Measurements from ENCODE around the gene NOL4L.

The NOL4L gene

GRCh38 chr20:32482143-32482441 is 103.0 kb downstream of the NOL4L start:
- DNase-seq: no peak

DNA sequence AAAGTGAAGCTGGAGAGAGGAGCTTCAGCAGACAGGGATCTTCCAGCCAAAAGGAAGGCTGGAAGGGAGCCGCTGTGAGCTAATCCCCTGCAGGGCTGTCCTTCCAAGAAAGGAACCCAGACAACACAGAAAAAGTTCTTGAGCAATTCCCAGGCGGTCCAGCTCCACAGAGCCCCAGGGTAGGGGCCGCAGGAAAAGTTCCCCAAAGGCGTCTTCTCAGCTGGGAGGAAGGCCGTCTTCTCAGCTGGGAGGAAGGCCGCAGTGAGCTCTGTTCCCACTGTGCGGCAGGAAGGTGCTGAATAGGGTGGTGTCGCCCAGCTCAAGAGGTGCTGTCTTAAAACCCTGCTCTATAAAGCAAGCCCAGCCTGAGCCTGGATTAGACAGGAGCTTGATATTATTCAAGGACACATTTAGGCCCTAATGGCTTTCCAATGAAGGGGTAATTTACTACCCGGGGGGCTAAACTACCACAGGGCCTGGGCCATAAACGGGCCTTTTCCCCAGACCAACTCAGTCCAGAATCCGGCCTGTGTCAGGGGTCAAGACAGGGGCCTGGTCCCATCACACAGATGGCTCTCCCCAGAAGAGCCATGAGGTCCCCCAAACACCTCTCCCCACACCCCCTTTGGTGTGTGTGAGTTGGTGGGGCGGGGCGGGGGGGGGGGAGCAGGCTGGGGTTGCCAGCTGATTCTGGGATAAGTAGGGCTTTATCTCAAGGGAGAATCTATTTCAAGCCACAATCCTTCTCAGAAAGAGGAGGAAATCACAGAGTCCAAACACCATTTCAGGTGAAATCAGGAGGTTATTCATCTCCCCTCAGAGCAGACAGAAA is 103.6 kb downstream of the NOL4L start:
- DNase-seq: no peak

- DNase-seq: no peak
These were observed 104.5 kb downstream of the NOL4L start for GRCh38 chr20:32480371-32481241.

DNA sequence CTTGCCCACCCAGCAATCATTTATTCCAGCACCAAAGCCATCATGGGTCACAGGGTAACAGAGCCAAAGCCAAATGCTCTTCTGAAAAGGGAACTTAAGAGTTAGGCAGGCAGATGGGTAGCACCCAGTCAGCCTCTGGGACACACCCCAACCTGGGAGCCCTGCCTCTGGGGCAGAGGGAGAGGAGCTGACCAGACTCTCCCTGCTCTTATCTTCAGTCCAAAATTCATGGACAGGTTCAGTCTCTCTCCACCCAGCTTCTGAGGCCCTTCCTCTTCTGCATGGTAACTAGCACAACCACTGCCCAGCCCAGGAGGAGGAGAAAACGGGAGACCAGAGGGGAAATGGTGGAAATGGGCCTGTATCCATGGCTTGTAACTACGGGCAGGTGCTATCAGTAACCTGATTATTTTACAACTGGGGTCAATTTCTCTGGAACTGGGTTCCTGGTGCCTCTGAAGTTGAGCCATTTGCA is 105.4 kb downstream of the NOL4L start:
- no peak for DNase-seq

GRCh38 chr20:32479012-32479411 is 106.1 kb downstream of the NOL4L start:
- no peak for DNase-seq

DNA sequence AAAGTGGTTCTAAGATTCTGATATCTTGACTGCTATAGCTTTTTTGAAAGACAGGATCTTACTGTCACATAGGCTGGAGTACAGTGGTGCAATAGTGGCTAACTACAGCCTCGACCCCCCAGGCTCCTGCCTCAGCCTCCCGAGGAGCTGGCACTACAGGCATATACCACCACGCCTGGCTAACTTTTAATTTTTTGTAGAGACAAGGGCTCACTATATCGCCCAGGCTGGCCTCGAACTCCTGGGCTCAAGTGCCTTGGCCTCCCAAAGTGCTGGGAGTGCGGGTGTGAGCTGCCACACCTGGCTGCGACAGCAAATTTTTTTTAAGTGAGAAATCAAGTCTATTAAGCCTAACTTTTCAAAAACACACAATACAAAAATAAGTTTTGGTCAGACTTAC is 106.6 kb downstream of the NOL4L start:
- no peak for DNase-seq

- DNase-seq: no peak
These were observed 107.3 kb downstream of the NOL4L start for GRCh38 chr20:32477594-32478512.

DNA sequence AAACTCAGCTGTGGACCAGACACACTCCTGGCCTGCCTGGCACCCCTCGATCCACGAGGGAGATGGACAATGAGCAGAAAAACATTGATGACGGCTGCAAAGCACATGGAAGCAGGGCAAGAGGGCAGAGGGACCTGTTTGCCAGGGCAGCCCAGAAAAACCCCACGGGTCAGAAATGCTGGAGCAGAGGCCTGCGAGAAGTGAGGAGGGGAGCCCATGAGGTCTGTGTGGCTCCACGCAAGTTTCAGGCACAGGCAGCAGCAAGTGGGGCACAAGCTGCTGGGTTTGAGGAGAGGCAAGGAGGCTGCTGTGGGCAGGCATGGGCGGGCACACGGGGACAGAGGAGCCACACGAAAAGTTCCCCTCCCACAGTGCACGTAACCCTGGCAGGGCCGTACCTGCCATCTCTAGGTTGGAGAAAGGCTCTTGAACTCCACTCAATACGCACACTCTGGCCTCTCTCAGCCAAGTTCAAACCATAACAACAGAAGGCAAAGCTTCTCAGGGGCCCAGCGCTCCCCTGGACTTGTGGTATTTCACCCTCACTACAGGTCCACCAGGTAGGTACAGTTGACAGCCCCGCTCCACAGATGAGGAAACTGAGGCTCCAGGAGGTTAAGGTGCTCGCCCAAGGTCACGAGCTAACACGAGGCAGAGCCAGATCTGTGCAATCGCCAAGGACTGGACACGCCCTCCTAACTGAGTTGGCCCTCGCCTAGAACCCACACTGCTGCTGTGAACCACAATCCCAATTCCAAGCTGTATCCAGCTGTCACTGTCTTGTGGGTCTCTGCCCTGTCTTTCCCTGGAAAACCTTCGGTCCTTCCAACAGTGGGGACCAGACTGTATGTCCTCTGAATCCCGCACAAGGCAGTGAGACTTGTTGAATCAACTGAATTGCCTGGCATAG is 108.2 kb downstream of the NOL4L start:
- DNase-seq: no peak

GRCh38 chr20:32474967-32475811 is 109.9 kb downstream of the NOL4L start:
- DNase-seq: no peak

- DNase-seq: no peak
These were observed 110.5 kb downstream of the NOL4L start for GRCh38 chr20:32474717-32474966.

GRCh38 chr20:32474009-32474716 is 111.0 kb downstream of the NOL4L start:
- DNase-seq: no peak

DNA sequence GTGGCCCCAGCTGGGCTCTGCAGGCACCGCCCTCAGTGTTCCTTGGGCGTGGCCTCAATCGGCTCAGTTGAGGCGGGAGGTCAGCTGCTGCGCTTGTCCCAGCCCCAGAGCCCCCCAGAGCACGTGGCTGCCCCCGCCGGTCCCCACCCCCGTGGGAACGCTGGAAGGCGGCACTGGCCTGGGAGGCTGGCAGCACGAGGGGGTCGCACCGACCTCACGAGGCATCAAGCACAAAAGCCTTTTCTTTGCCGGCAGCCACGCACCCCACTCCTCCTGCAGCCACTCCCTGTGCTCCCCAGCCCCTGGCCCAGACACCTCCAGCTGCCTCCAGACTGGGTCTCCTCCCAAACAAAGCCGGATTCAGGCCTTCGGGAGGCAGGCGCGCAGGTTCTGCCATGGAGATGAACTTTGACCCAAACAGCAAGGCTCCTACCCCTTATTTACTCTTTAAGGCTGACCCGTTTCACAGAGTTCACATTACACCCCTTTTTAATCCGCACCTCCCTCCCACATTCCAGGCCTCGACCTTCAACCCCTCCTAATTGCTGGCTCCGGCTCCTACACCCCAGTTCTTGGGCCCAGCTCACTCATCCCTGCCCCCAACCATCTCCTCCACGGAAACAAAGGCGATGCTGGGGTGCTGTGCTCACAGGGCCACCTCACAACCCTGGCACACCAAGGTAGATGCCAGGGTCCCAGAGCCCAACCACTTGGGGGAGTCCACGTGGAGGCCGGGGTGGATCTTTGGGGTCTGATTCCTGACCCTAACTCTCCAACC is 111.7 kb downstream of the NOL4L start:
- DNase-seq: no peak

- DNase-seq: no peak
These were observed 112.4 kb downstream of the NOL4L start for GRCh38 chr20:32472581-32473207.

DNA sequence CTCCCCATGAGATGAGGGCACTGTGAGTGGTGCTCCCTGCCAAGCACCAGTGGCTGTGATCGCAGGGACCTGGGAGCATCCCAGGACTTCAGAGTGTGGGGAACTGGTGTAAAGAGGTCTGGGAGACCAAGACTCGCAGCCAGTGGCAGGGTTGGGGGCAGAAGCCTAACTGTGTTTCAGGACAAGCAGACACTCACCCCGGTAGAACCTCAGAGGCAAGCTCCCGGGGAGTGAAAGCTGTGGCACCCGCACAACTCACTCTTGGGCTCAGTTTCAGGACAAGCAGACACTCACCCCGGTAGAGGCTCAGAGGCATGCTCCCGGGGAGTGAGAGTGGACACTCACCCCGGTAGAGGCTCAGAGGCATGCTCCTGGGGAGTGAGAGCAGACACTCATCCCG is 114.2 kb downstream of the NOL4L start:
- DNase-seq: no peak

GRCh38 chr20:32470025-32470861 is 114.9 kb downstream of the NOL4L start:
- DNase-seq: no peak

- DNase-seq: no peak
These were observed 116.3 kb downstream of the NOL4L start for GRCh38 chr20:32468860-32469259.

DNA sequence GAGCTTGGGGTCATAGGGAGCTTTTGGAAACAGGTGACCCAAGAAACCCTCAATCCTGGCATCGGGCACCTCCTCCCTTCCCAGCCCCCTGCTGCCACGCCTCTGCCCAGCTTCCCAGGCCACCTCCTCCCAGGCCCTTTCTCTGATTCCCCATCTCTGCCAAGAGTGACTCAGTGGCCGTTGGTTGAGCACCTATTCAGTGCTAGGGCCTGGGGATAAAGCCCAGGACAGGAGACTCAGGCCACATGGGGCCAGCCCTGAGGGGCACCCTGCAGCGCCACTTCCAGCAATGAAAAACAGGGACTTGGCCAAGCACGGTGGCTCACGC is 116.9 kb downstream of the NOL4L start:
- DNase-seq: no peak

DNA sequence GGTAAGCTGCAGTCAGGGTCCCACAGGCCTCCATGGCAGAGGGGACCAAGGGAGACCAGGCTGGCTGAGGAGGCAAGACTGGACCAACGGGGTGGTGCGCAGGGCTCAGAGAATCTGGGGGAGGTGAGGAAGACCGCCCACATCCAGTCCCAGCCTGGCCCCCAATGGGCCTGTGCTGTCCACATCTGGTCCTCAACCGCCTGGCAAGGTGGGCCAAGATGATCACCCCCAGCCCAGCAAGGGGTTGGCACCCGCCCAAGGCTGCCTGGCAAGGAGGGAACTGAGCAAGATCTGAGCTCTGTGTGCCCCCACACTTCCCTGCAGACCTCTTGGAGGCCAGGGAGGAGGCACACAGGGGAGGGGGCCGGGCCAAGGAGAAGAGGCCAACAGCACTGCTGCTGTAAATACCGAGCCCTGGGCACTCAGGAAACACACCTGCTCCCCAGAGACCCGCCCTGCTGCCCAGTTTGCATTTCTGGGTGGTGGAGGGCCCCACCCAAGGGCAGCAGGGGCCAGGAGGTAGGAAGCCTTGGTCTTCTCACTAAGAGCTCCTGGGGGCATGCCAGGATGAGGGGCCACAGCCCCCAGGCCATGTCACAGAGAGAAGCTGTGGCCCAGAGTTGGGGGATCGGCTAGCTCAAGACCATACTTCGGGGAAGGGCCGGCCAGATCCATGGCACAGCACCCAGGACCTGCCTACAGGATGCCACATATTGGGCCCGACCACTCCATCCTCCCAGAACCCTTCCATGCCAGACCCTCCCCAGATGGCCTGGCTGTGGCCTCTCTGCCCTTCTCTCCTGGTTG is 117.4 kb downstream of the NOL4L start:
- DNase-seq: no peak

Data from activated CD4-positive, alpha-beta T cell treated with anti-CD3 and anti-CD28 coated beads, Interleukin-10, Interleukin-2, amounts not matched to agents 100 ng/mL and 50 ng/mL, durations not matched to agents 16 hours and 8 hours (primary cell).